ENCODE results near the gene LAMC1.

DNA sequence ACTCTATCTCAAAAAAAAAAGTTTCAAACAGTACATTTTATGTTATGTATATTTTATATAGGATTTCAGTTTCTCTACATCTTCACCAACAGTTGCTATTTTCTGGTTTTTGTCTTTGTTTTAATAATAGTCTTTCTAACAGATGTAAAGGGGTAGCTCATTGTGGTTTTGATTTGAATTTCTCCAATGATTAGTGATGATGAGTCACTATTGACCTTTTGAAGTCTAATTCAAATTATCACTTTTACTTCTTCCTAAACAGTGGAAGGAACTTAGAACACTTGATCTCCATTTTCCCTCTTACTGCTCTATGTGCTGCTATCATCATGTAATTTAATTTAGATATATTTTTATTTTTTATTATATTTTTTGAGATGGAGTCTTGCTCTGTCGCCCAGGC is 38.6 kb upstream of the LAMC1 start:
- TF ChIP-seq EP300 (IDR thresholded peaks at IDR 0.05) (no peak), POLR2A (IDR thresholded peaks at IDR 0.05; ENCODE audit: low read depth) (no peak)
- TF ChIP-seq, protein P1, sequence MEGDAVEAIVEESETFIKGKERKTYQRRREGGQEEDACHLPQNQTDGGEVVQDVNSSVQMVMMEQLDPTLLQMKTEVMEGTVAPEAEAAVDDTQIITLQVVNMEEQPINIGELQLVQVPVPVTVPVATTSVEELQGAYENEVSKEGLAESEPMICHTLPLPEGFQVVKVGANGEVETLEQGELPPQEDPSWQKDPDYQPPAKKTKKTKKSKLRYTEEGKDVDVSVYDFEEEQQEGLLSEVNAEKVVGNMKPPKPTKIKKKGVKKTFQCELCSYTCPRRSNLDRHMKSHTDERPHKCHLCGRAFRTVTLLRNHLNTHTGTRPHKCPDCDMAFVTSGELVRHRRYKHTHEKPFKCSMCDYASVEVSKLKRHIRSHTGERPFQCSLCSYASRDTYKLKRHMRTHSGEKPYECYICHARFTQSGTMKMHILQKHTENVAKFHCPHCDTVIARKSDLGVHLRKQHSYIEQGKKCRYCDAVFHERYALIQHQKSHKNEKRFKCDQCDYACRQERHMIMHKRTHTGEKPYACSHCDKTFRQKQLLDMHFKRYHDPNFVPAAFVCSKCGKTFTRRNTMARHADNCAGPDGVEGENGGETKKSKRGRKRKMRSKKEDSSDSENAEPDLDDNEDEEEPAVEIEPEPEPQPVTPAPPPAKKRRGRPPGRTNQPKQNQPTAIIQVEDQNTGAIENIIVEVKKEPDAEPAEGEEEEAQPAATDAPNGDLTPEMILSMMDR (IDR thresholded peaks at IDR 0.05) = no peak
